ENCODE measurements around the gene ACSM6.
"Not testable (repeated sequence)": the region's sequence is repeated elsewhere in the genome, so short reads cannot be mapped to it uniquely, and the experiment has no call there.

ACSM6 gene

GRCh38 chr10:95217476-95217875 lies 23.4 kb downstream of the ACSM6 start:
- no peak for FAIRE-seq

- FAIRE-seq: peak; percentile 96
Observed at GRCh38 chr10:95220539-95220938, 26.5 kb downstream of the ACSM6 start.

GRCh38 chr10:95221124-95221523 lies 27.1 kb downstream of the ACSM6 start:
- FAIRE-seq: no peak

- no peak for FAIRE-seq
Observed at GRCh38 chr10:95225136-95225535, 31.1 kb downstream of the ACSM6 start.

DNA sequence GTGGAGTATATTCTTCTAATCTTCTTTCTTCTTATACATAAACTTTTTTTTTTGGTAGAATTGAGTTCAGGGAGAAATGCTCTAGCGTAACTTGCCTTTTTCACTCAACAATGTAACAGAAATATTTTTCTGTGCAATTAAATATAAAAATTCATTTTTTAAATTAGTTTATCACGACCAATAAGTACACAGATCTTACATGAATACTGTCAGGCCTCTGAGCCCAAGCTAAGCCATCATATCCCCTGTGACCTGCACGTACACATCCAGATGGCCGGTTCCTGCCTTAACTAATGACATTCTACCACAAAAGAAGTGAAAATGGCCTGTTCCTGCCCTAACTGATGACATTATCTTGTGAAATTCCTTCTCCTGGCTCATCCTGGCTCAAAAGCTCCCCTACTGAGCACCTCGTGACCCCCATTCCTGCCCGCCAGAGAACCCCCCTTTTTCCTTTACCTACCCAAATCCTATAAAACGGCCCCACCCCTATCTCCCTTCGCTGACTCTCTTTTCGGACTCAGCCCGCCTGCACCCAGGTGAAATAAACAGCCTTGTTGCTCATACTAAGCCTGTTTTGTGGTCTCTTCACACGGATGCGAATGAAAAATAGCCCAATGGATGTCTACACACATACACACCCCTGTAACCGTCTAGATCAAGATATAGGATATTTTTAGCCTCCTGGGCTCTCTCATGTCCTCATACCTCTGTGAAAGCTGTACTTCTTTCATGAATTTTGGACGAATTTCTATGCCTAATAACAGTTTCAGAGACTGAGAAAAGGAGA lies 35.1 kb downstream of the ACSM6 start:
- not testable (repeated sequence) for FAIRE-seq

- FAIRE-seq: no peak
Observed at GRCh38 chr10:95229724-95230627, 35.9 kb downstream of the ACSM6 start.

- FAIRE-seq: not testable (repeated sequence)
Observed at GRCh38 chr10:95230677-95231586, 36.9 kb downstream of the ACSM6 start.

GRCh38 chr10:95233377-95234034 lies 39.5 kb downstream of the ACSM6 start:
- FAIRE-seq: no peak

GRCh38 chr10:95234951-95235350 lies 40.9 kb downstream of the ACSM6 start:
- FAIRE-seq: no peak

- FAIRE-seq: no peak
Observed at GRCh38 chr10:95235676-95236067, 41.6 kb downstream of the ACSM6 start.

GRCh38 chr10:95236068-95236903 lies 42.2 kb downstream of the ACSM6 start:
- FAIRE-seq: no peak

DNA sequence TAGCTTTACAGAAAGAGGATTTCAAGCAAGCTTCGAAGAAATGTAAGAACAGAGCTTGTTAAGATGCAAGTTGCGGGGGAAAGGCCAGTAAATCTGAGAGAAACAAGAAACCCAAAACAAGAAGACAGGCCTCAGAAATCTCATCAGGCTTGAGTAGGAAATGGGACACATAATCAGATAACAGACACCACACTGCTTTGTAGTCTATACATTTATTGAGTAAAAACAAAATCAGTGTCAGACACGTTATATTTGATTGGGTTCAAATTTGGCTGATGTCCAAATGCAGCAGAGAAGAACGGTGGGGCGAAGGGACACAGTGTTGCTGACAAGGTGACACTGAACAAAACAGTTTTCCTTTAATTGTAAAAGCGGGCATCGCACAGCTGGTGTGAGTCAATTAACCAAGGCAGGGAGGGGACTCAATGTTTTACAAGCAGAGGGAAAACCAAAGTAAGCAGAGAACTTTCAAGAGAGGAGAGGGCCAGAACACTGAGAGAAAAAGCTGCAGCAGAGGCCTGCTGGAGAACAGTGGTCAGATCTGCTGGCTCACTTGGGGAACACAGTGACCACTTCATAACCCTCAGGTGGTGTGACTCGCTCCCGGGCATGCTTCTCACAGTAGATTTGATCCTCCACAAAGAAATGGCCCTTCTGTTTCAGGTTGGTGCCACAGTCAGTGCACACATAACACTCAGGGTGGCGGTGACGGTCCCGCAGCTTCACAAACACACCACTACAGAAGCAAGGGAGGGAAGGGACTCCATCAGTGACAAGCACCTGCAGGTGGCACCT lies 43.5 kb downstream of the ACSM6 start:
- FAIRE-seq: no peak

GRCh38 chr10:95240096-95240495 lies 46.1 kb downstream of the ACSM6 start:
- FAIRE-seq: not testable (repeated sequence)

DNA sequence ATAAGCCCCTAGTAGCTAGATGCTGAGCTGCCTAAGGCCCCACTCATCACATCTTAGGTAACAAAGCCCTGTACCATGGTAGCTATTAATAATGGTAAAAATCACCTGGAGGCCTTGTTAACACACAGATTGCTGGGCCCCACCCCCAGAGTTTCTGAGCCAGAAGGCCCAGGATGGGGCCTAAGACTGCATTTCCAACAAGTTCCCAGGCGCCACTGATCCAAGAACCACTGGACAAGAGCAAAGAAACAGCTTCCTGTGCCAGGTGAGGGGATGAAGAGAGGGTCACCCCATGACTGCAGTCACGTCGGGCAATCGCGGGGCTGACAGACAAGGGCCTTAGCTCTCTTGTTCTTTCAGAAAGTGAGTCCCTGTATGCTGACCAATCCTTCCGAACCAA lies 46.8 kb downstream of the ACSM6 start:
- no peak for FAIRE-seq

DNA sequence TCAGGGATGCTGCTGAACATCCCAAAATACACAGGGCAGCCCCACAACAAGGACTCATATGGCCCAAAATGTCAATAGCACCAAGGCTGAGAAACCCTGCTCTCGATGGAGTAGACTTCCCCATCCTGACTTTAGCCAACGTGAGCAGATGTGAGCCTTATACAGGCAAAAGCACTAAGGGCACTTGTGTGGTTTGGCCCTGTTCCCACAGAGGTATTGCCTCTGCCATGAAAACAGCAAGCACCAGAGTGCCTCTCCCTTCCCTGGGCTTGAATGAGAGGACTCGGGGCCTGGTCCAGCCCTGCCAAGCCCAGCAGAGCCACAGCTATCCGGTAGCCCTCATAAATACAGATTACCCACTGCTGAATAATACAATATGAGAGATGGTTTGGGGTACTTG lies 47.5 kb downstream of the ACSM6 start:
- no peak for FAIRE-seq

- peak; percentile 45 for FAIRE-seq
Observed at GRCh38 chr10:95242581-95243317, 48.7 kb downstream of the ACSM6 start.

DNA sequence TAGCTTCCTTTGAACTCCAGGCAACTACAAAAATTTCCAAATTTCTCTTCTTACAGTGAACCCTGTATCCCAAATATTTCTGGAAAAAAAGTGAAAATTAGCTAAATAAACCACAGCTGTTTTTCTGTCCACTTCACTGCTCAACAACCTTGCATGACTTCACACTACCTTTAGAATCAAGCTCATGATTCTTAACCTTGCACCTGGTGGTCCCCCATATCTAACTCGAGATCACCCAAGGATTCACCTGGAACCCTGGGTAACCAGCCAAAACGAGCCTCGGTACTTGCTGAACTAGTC lies 49.2 kb downstream of the ACSM6 start:
- FAIRE-seq: no peak

DNA sequence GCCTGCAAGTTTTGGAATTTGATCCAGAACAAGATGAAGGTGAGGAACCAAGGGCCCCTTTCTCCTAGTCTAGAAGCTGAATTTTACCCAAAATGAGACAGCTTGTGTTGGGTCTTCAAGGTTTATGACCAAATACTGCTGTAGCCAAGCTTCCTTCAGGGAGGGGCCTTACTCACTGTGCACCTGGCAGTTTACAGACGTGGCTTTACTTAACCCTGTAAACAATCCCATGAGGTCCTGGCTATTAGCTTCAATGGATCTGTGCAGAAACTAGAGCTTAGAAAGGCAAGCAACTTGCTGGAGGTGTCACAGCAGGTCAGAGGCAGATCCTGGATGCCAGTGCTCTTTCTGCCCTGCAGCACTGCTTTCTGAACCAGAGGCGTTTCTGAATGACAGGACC lies 50.1 kb downstream of the ACSM6 start:
- no peak for FAIRE-seq

DNA sequence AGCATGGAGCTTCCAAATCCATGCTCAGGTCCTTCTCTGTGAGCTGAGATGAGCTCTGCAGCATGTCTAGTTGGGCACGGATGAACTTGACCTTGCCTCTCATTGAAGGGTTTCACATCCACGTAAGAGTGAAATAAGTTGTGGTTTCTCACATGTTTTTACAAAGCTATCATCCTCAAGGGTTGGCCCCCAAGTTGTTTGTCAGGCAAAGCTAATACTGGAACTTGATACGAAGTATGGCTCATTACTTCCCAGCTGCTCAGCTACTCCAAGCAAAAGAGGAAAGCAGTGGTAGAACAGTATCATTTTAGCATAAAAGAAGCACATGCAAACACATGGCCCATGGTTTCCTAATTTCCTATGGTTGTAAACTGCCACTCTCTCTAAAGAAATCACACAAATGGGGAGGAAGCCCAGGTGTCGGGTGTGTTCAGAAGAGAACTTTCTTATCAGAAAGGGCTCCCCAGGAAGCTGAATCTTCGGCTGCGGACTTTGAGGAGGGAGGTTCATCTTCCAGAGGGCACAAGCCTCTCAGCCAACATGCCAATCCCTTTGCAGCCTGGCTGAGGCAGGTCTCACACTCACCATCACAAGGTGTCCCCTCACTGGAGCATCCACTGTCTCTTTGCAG lies 51.5 kb downstream of the ACSM6 start:
- FAIRE-seq: no peak

Measured in islet of Langerhans (tissue), 1 donor.